ENCODE data around the gene AFMID.
"Not testable (repeated sequence)": the region's sequence is repeated elsewhere in the genome, so short reads cannot be mapped to it uniquely, and the experiment has no call there.

AFMID gene

GRCh38 chr17:78154903-78155811 is 32.0 kb upstream of the AFMID start:
- no peak for DNase-seq (ENCODE audit: low read depth in 2 of 2)

- DNase-seq (ENCODE audit: low read depth in 2 of 2) = no peak
These were observed 27.5 kb upstream of the AFMID start for GRCh38 chr17:78159575-78160158.

- no peak for DNase-seq (ENCODE audit: low read depth in 2 of 2)
These were observed 23.0 kb upstream of the AFMID start for GRCh38 chr17:78163881-78164747.

- DNase-seq (ENCODE audit: low read depth in 2 of 2) = no peak
These were observed 22.2 kb upstream of the AFMID start for GRCh38 chr17:78164748-78165607.

GRCh38 chr17:78166416-78166815 is 20.7 kb upstream of the AFMID start:
- no peak for DNase-seq (ENCODE audit: low read depth in 2 of 2)

- peak; percentile 70 to 81 for DNase-seq (ENCODE audit: low read depth in 2 of 2)
These were observed 18.8 kb upstream of the AFMID start, which contains the start of gene SYNGR2 for GRCh38 chr17:78168242-78168902. SYNGR2 (plus strand) TSS chr17:78168581; CDS start chr17:78168617, 36 bp downstream.

GRCh38 chr17:78168903-78169793 is 18.0 kb upstream of the AFMID start:
- DNase-seq (ENCODE audit: low read depth in 2 of 2) = peak; percentile 39 to 61

- no peak for DNase-seq (ENCODE audit: low read depth in 2 of 2)
These were observed 16.2 kb upstream of the AFMID start for GRCh38 chr17:78170692-78171590.

GRCh38 chr17:78171591-78172248 is 15.4 kb upstream of the AFMID start:
- not testable (repeated sequence) for DNase-seq (ENCODE audit: low read depth in 2 of 2)

- no peak for DNase-seq (ENCODE audit: low read depth in 2 of 2)
These were observed 14.7 kb upstream of the AFMID start for GRCh38 chr17:78172249-78173051.

- DNase-seq (ENCODE audit: low read depth in 2 of 2) = no peak
These were observed 14.0 kb upstream of the AFMID start for GRCh38 chr17:78173097-78173715.

- DNase-seq (ENCODE audit: low read depth in 2 of 2) = no peak
These were observed 12.8 kb upstream of the AFMID start for GRCh38 chr17:78174346-78174869.

- DNase-seq (ENCODE audit: low read depth in 2 of 2) = no peak
These were observed 12.1 kb upstream of the AFMID start for GRCh38 chr17:78174870-78175642.

GRCh38 chr17:78175643-78175981 is 11.6 kb upstream of the AFMID start:
- DNase-seq (ENCODE audit: low read depth in 2 of 2) = no peak

GRCh38 chr17:78176548-78177025 is 10.6 kb upstream of the AFMID start:
- peak; percentile 55 to 70 for DNase-seq (ENCODE audit: low read depth in 2 of 2)

GRCh38 chr17:78179372-78179771 is 7.8 kb upstream of the AFMID start:
- no peak for DNase-seq (ENCODE audit: low read depth in 2 of 2)
